ENCODE results near the gene EGFR. TPM values are rescaled to one million over a fixed set of nuclear protein-coding genes. Genes with fewer than 3 reads are reported as not detected.

Gene EGFR
- total RNA-seq, 6 experiments from 2014 or later: 59.3 to 127 (median 93.7) TPM

DNA sequence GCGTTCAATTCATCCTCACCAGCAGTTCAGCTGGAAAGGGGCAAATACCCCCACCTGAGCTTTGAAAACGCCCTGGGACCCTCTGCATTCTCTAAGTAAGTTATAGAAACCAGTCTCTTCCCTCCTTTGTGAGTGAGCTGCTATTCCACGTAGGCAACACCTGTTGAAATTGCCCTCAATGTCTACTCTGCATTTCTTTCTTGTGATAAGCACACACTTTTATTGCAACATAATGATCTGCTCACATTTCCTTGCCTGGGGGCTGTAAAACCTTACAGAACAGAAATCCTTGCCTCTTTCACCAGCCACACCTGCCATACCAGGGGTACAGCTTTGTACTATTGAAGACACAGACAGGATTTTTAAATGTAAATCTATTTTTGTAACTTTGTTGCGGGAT, 190.5 kb downstream of the EGFR start:
- 70% methylated on average over 2 of the region's 4 CpGs for whole genome bisulfite sequencing (ENCODE audit: insufficient coverage, low coverage, low lambda C conversion rate, missing lambda C conversion rate)
- H3K4me3 ChIP-seq: no peak overlapping the region
- no peaks in the 10 kb centered on the region for H3K9me3 ChIP-seq
- peaks cover 0 to 34% (median 20%) of the 10 kb centered on the region in 4 donors for H3K36me3 ChIP-seq
- TF ChIP-seq, protein P1, sequence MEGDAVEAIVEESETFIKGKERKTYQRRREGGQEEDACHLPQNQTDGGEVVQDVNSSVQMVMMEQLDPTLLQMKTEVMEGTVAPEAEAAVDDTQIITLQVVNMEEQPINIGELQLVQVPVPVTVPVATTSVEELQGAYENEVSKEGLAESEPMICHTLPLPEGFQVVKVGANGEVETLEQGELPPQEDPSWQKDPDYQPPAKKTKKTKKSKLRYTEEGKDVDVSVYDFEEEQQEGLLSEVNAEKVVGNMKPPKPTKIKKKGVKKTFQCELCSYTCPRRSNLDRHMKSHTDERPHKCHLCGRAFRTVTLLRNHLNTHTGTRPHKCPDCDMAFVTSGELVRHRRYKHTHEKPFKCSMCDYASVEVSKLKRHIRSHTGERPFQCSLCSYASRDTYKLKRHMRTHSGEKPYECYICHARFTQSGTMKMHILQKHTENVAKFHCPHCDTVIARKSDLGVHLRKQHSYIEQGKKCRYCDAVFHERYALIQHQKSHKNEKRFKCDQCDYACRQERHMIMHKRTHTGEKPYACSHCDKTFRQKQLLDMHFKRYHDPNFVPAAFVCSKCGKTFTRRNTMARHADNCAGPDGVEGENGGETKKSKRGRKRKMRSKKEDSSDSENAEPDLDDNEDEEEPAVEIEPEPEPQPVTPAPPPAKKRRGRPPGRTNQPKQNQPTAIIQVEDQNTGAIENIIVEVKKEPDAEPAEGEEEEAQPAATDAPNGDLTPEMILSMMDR (IDR thresholded peaks at IDR 0.05): no peak
- no peak for TF ChIP-seq POLR2A (IDR thresholded peaks at IDR 0.05)
- H3K27me3 ChIP-seq: no peaks in the 10 kb centered on the region
- intact Hi-C loops (cut with DNase I): no loop called here
- DNase-seq: no peak
- no peak for ATAC-seq
- H3K27ac ChIP-seq: no peak overlapping the region
- H3K4me1 ChIP-seq: no peaks in the 10 kb centered on the region

DNA sequence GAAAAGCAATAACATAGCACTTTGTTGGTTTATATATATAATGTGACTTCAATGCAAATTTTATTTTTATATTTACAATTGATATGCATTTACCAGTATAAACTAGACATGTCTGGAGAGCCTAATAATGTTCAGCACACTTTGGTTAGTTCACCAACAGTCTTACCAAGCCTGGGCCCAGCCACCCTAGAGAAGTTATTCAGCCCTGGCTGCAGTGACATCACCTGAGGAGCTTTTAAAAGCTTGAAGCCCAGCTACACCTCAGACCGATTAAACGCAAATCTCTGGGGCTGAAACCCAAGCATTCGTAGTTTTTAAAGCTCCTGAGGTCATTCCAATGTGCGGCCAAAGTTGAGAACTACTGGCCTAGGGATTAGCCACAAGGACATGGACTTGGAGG, 191.4 kb downstream of the EGFR start:
- 87% methylated on average over 3 of the region's 4 CpGs for WGBS (ENCODE audit: insufficient coverage, low coverage, low lambda C conversion rate, missing lambda C conversion rate)
- DNase-seq: no peak

DNA sequence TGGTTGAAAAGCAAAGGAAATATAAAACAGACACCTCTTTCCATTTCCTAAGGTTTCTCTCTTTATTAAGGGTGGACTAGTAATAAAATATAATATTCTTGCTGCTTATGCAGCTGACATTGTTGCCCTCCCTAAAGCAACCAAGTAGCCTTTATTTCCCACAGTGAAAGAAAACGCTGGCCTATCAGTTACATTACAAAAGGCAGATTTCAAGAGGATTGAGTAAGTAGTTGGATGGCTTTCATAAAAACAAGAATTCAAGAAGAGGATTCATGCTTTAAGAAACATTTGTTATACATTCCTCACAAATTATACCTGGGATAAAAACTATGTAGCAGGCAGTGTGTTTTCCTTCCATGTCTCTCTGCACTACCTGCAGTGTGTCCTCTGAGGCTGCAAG, 191.9 kb downstream of the EGFR start:
- Histone ChIP-seq H3K4me1 (no peaks in the 10 kb centered on the region), H3K4me3 (no peak overlapping the region), H3K27ac (no peak overlapping the region), H3K36me3 (peaks cover 0 to 24% (median 15%) of the 10 kb centered on the region in 4 donors), H3K9me3 (no peaks in the 10 kb centered on the region), H3K27me3 (no peaks in the 10 kb centered on the region)
- intact Hi-C loops (cut with DNase I): no loop called here
- ATAC-seq (no peak), DNase-seq (no peak)
- TF ChIP-seq POLR2A (IDR thresholded peaks at IDR 0.05): no peak
- TF ChIP-seq, protein P1 (IDR thresholded peaks at IDR 0.05): no peak
- WGBS (ENCODE audit: insufficient coverage, low coverage, low lambda C conversion rate, missing lambda C conversion rate): 67% methylated on average over 1 of the region's 1 CpG

More for the DNA sequence above, 191.4 kb downstream of the EGFR start:
- no peaks in the 10 kb centered on the region for H3K27me3 ChIP-seq
- intact Hi-C loops (cut with DNase I): no loop called here
- H3K4me3 ChIP-seq: no peak overlapping the region
- TF ChIP-seq POLR2A (IDR thresholded peaks at IDR 0.05): no peak
- TF ChIP-seq, protein P1 (IDR thresholded peaks at IDR 0.05): no peak
- no peak overlapping the region for H3K27ac ChIP-seq
- H3K9me3 ChIP-seq: no peaks in the 10 kb centered on the region
- H3K36me3 ChIP-seq: peaks cover 0 to 29% (median 17%) of the 10 kb centered on the region in 4 donors
- no peaks in the 10 kb centered on the region for H3K4me1 ChIP-seq
- no peak for ATAC-seq

DNA sequence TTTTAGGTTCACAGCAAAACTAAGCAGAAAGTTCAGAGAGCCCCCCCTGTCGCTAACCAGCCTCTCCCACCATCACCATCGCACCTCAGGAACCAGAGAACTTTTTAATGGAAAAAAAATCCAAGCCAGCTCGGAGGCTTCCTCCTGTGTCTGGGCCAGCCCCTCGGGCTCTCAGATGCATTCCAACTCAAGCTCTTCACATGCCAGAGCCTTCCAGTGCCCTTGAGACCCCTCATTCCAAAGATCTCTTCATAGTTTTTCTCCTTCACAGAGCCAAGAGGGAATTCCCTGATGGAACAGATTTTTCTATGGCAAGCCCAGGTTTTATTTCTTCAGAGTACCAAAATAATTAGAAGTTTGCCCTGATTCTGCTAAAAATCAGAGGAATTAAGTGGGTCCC, 192.9 kb downstream of the EGFR start:
- no peak for TF ChIP-seq POLR2A (IDR thresholded peaks at IDR 0.05)
- TF ChIP-seq, protein P1 (IDR thresholded peaks at IDR 0.05): no peak
- Histone ChIP-seq H3K27me3 (no peaks in the 10 kb centered on the region), H3K36me3 (peaks cover 0 to 14% (median 10%) of the 10 kb centered on the region in 4 donors), H3K4me3 (no peak overlapping the region), H3K27ac (no peak overlapping the region), H3K9me3 (no peaks in the 10 kb centered on the region), H3K4me1 (no peaks in the 10 kb centered on the region)
- no peak for ATAC-seq
- no peak for DNase-seq
- 56% methylated on average over 4 of the region's 4 CpGs for WGBS (ENCODE audit: insufficient coverage, low coverage, low lambda C conversion rate, missing lambda C conversion rate)
- intact Hi-C loops (cut with DNase I): no loop called here

DNA sequence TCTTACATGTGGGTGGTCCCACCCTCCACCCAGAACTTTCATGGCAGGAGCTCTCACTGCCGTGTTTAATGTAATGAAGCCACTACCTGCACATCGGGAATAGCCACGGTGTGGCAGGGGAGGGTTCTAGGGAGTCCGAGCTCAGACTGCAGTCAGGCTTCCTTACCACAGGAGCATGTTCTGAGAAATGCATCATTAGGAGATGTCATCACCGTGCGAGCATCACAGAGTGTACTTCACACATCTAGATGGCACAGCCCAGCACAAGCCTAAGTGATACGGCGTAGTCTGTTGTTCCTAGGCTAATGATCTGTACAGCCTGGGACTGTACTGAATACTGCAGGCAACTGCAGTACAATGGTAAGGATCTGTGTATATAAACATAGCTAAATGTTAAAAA, 193.4 kb downstream of the EGFR start:
- ATAC-seq: no peak
- no peak for DNase-seq
- H3K4me1 ChIP-seq: no peaks in the 10 kb centered on the region
- intact Hi-C loops (cut with DNase I): no loop called here
- no peaks in the 10 kb centered on the region for H3K27me3 ChIP-seq
- peaks cover 0 to 10% (median 8%) of the 10 kb centered on the region in 4 donors for H3K36me3 ChIP-seq
- whole genome bisulfite sequencing (ENCODE audit: insufficient coverage, low coverage, low lambda C conversion rate, missing lambda C conversion rate): 73% methylated on average over 8 of the region's 8 CpGs
- TF ChIP-seq POLR2A (IDR thresholded peaks at IDR 0.05): no peak
- TF ChIP-seq, protein P1 (IDR thresholded peaks at IDR 0.05): no peak
- H3K4me3 ChIP-seq: no peak overlapping the region
- H3K9me3 ChIP-seq: no peaks in the 10 kb centered on the region
- no peak overlapping the region for H3K27ac ChIP-seq

All from right lobe of liver (tissue), 6 donors.